NK-92 treated with Interleukin-12 subunit alpha and Interleukin-12 subunit beta, amount 100 ng/mL, for 24 hours (cell line): ENCODE data around the gene IFFO2.

ENCODE experiments used
- DNase-seq: peaks from one replicate; lab custom pipeline; 2025; lab: John Stamatoyannopoulos, UW

Gene IFFO2

GRCh38 chr1:18950401-18951026 is 6.0 kb downstream of the IFFO2 start:
- DNase-seq, result no peak

- no peak for DNase-seq
These were observed 6.6 kb downstream of the IFFO2 start for GRCh38 chr1:18949686-18950400.

GRCh38 chr1:18948913-18949685 is 7.4 kb downstream of the IFFO2 start:
- no peak for DNase-seq

- no peak for DNase-seq
These were observed 8.2 kb downstream of the IFFO2 start for GRCh38 chr1:18948048-18948912.

DNA sequence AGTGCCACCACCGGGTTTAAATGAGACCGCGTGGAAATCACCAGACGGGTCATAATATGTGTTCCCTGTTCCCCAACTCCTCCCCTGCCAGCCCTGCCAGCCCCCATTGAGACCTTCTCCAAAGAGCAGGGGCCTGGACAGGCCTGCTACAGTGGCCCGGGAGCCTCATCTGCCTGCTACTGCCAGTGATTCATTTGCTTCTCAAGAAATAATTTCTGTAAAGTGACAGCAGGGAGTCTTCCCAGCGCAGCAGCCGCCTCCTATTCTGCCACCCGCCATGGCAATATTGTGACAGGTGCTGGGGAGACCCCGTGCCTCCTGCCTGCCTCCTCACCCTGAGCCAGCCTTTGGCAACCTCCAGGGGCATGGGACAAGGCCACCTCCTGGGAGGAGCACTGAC is 8.9 kb downstream of the IFFO2 start:
- no peak for DNase-seq

DNA sequence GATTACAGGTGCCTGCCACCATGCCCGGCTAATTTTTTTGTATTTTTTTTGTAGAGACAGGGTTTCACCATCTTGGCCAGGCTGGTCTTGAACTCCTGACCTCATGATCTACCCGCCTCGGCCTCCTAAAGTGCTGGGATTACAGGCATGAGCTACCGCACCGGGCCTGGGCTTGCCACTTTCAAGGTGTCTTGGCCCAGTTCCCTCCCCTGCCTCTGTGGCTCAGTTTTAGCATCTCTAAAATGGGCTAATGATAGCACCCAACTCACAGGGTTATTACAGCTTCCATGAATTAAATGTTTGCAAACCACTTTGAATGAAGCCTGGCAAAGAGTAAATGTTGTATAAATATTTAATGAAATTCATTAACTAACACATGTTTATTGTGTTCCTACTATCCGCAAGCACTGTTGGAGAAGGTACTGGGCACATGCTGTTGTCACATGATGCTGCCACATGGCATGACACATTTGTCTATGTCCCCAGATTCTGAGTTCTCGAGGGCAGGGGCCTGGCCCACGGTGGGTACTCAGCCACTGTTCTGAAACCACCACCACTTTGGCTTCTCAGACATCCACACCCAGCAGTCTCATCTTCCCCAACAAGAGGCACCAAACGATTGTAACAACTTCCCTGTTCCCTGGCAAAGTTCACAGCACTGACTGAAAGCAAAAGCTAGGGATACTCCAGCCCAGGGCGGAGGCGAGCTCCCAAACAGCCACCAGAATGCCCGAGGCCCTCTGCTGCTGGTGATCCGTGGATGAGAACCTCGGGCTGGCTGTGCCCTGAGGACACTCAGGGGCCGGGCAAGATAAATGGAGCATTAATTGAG is 9.7 kb downstream of the IFFO2 start:
- DNase-seq, result no peak

GRCh38 chr1:18945401-18945849 is 11.1 kb downstream of the IFFO2 start:
- DNase-seq, result no peak

DNA sequence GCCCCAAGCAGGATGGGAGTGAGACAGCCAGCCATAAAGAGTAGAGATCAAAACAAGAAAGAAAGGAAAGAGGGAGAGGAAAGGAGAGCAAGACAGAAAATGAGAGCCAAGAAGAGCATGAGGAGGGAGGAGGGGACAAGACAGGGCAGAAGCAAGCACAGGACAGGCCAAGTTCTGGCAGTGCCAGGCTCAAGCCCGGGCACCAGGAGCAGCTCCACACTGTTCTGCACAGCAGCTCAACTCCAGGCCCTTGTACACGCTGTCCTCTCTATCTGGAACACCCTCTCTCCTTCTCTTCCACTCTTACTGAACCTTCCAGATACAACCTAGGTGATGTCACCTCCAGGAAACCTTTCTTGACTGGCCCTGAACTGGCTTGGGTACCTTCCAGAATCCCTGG is 11.7 kb downstream of the IFFO2 start:
- DNase-seq, result no peak

DNA sequence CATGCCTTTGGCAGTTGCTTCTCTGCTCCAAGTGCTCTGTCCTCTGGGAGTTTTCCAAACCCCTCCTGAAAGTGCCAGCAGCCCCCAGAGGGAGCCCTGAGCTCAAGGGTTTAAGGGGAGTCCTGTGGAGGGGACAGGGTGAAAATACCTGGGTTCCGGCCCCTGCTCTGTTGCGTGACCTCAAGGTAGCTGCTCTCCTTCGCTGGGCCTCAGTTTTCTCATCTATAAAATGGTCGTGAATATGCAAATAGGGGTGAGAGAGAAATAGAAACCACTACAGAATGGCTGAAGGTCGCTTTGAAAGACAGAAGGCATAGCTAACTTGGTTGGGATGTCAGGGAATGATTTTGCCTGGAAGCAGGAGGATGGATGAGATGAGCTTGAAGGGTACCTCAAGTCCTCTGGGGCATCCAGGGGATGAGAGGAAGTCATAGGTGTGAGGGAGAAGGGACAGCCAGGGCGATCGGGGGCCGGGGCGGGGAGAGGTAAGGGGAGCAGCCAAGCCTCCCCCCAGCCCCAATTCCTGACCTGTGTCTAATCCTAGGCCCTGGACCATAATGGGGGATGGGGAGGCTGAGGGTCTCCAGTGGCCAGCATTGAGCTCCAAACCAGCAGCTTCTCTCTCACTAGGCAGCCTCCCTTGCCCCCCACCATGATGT is 12.4 kb downstream of the IFFO2 start:
- DNase-seq, result no peak

DNA sequence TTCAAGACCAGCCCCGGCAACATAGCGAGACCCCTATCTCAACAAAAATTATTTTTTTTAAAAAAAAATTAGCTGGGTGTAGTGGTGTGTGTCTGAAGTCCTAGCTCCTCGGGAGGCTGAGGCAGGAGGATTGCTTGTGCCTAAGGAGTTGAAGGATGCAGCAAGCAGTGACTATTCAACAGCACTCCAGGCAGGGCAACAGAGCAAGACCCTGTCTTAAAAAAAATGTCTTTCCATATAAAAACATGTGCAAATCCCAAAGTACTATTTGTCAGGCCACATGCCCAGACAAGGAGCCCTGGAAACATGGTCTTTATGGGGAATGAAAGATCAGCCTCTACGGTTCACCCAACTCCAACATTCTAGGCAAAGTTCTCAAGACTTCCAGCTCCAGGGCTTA is 13.3 kb downstream of the IFFO2 start:
- no peak for DNase-seq

GRCh38 chr1:18942340-18942739 is 14.1 kb downstream of the IFFO2 start:
- no peak for DNase-seq

- DNase-seq, result no peak
These were observed 15.0 kb downstream of the IFFO2 start for GRCh38 chr1:18941221-18942141.

- DNase-seq, result no peak
These were observed 16.0 kb downstream of the IFFO2 start for GRCh38 chr1:18940303-18941020.

GRCh38 chr1:18939398-18940302 is 16.8 kb downstream of the IFFO2 start:
- DNase-seq, result no peak

DNA sequence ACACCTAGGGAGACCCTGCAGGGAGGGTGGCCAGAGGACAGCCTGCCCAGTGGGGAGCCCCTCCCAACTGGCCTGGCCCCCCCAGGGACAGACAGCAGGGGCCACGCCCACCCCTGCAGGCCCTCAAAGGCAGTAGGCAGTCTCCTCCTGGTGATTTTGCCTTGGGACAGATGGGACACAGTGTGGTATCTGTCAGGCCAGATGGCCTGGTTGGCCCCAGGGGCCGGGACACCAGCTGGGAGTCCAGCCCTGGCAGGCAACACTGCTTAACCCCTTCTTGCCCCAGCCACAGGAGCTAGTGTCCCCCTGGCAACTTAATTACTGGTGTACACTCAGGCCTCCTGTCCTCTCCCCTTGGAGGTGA is 17.8 kb downstream of the IFFO2 start:
- DNase-seq, result no peak

DNA sequence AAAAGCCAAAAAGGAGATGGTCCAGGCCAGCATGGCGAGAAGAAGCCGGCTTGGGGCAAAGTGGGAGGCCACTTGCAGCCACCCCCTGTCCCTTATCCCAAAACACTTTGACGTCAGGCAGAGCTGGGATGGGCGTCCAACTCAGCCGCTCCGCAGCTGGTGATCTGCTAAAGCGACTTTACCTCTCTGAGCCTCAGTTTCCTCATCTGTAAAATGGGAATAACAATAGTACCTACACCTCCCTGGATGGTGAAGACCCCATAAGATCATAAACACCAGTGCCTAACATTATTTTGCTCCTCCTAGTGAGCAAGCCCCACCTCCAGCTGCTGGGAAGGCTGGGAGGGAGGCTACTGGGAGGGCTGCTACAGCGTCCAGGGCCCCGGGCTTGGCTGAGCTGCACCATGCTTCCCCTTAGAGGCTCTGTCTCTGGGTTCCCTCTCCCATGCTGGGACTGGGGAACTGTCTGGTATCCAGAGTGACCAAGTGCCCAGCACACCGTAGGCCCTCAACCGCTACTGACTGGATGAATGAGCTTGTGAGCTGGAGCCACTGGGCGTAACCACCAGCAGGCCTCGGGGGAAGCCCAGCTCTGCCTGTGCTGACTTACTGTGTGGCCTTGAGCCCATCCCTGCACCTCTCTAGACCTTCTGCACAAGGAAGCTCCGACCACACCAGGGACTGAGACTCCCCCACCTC is 18.3 kb downstream of the IFFO2 start:
- no peak for DNase-seq

GRCh38 chr1:18937539-18937938 is 18.9 kb downstream of the IFFO2 start:
- DNase-seq, result no peak
